GM12878 (cell line): Measurements from ENCODE around the gene SPTBN2. TPM values are rescaled to one million over a fixed set of nuclear protein-coding genes. Genes with fewer than 3 reads are reported as not detected.

ENCODE experiments used
- ATAC-seq: fragments of 200-7000 bp; cut with Tn5 transposase; 3 replicates; pipeline ENCODE4 v1.9.1; 2020; ENCODE audit warnings: mild to moderate bottlenecking, moderate library complexity
- BruUV-seq: library from RNA; stranded (reverse); fragments of 400-500 nt; replicated peaks from 2 replicates; lab custom pipeline; 2021; lab: Mats Ljungman, UMichigan
- CTCF ChIA-PET: fragments of 300-600 bp; sonication (Branson Sonifier 250); formaldehyde crosslinking; extraction: SDS; loops from one replicate; lab custom pipeline; 2021; ENCODE audit warnings: inconsistent platforms; lab: Yijun Ruan, JAX
- POLR2A ChIA-PET: fragments of 350-600 bp; formaldehyde crosslinking; extraction: SDS; loops from one replicate; lab custom pipeline; 2021; ENCODE audit warnings: inconsistent platforms; lab: Charles Lee
- RAD21 ChIA-PET: fragments of 300-600 bp; sonication (Branson Sonifier 250); formaldehyde crosslinking; loops from one replicate; lab custom pipeline; 2023; ENCODE audit warnings: antibody characterized with exemption; ENCODE audit not compliant: unreplicated experiment; lab: Charles Lee
- SMC1A ChIA-PET: fragments of 300-600 bp; sonication (Branson Sonifier 250); formaldehyde crosslinking; loops from one replicate; lab custom pipeline; 2023; ENCODE audit not compliant: unreplicated experiment, uncharacterized antibody; lab: Charles Lee
- DNase-seq: peaks from one replicate; pipeline ENCODE4 v3.0.0-alpha.2; 2011; ENCODE audit warnings: low read depth, low spot score
- FAIRE-seq: peaks from 3 replicates; lab custom pipeline; 2011; peaks lifted over from hg19 to GRCh38; lab: Jason Lieb, UNC
- H2AFZ ChIP-seq: 2 replicates; pipeline ENCODE4 v1.6.0; 2011; ENCODE audit warnings: low read depth, low read length, control low read depth; ENCODE audit not compliant: control insufficient read depth
- H3K27ac ChIP-seq: 2 replicates; pipeline ENCODE4 v1.5.1; 2011; ENCODE audit warnings: control low read depth; ENCODE audit not compliant: control insufficient read depth, insufficient read depth
- H3K27me3 ChIP-seq, 2 experiments: replicated peaks in 1 of 2; 2 replicates each; pipeline versions ENCODE4 v1.6.0 to v1.6.1; 2011; ENCODE audit warnings: low read length in 1 of 2; ENCODE audit not compliant: control insufficient read depth in 2 of 2, insufficient read depth in 2 of 2
- H3K36me3 ChIP-seq, 2 experiments: 2 replicates each; pipeline ENCODE4 v1.5.1; 2011; ENCODE audit warnings: low read length in 1 of 2; ENCODE audit not compliant: control insufficient read depth in 2 of 2, insufficient read depth in 2 of 2
- H3K4me1 ChIP-seq: 2 replicates; pipeline ENCODE4 v1.6.1; 2011; ENCODE audit warnings: mild to moderate bottlenecking, low read length, moderate library complexity, mixed read lengths; ENCODE audit not compliant: control insufficient read depth, insufficient read depth
- H3K4me2 ChIP-seq: 2 replicates; pipeline ENCODE4 v1.6.0; 2011; ENCODE audit warnings: control low read depth; ENCODE audit not compliant: control insufficient read depth, insufficient read depth
- H3K4me3 ChIP-seq: fragments of 200-600 bp; sonication (generic); 2 replicates; pipeline ENCODE4 v1.5.1; 2016
- H3K79me2 ChIP-seq: 2 replicates; pipeline ENCODE4 v1.6.0; 2011; ENCODE audit warnings: low read length; ENCODE audit not compliant: control insufficient read depth, insufficient read depth
- H3K9ac ChIP-seq: 2 replicates; pipeline ENCODE4 v1.8.0; 2011; ENCODE audit warnings: low read length, control low read depth, mixed read lengths; ENCODE audit not compliant: control insufficient read depth, insufficient read depth
- H3K9me3 ChIP-seq: replicated peaks from 3 replicates; pipeline ENCODE4 v1.5.1; 2011; ENCODE audit warnings: mild to moderate bottlenecking, low read length; ENCODE audit not compliant: control insufficient read depth, insufficient read depth
- H4K20me1 ChIP-seq: 2 replicates; pipeline ENCODE4 v1.6.0; 2011; ENCODE audit not compliant: control insufficient read depth, insufficient read depth
- ETV6 ChIP-seq, 2 experiments: fragments of 450-650 bp in 1 of 2; IDR thresholded peaks in 1 of 2; conservative IDR thresholded peaks in 1 of 2; 2 replicates each; pipeline ENCODE4 v1.6.1; 2014; ENCODE audit warnings: antibody characterized with exemption in 1 of 2, borderline replicate concordance in 1 of 2, low read depth in 1 of 2, mild to moderate bottlenecking in 1 of 2, moderate library complexity in 1 of 2
- MYC ChIP-seq: IDR thresholded peaks from 2 replicates; pipeline ENCODE4 v1.6.1; 2011; ENCODE audit warnings: mild to moderate bottlenecking, low read length, moderate library complexity, inconsistent platforms; ENCODE audit not compliant: insufficient read depth, insufficient replicate concordance, insufficient read length, severe bottlenecking
- POLR2A ChIP-seq: IDR thresholded peaks from 2 replicates; pipeline ENCODE4 v1.6.1; 2011; ENCODE audit warnings: low read depth, mild to moderate bottlenecking, low read length
- RELA ChIP-seq: fragments of 450-650 bp; IDR thresholded peaks from 2 replicates; pipeline ENCODE4 v1.8.0; 2014; ENCODE audit warnings: borderline replicate concordance; ENCODE audit not compliant: partially characterized antibody
- SIX5 ChIP-seq: IDR thresholded peaks from 2 replicates; pipeline ENCODE4 v1.6.1; 2011; ENCODE audit warnings: mild to moderate bottlenecking, low read depth, low read length, moderate library complexity; ENCODE audit not compliant: severe bottlenecking
- SREBF2 ChIP-seq: IDR thresholded peaks from 2 replicates; pipeline ENCODE4 v1.6.1; 2012; ENCODE audit warnings: mild to moderate bottlenecking, low read length
- SUPT20H ChIP-seq: IDR thresholded peaks from 2 replicates; pipeline ENCODE4 v1.6.1; 2011; ENCODE audit warnings: low read depth, mild to moderate bottlenecking, low read length, moderate library complexity, borderline replicate concordance; ENCODE audit not compliant: control insufficient read depth
- YBX1 ChIP-seq: fragments of 450-650 bp; IDR thresholded peaks from 2 replicates; pipeline ENCODE4 v1.6.1; 2016; ENCODE audit warnings: antibody characterized with exemption
- ZNF207 ChIP-seq: fragments of 450-650 bp; IDR thresholded peaks from 2 replicates; pipeline ENCODE4 v1.6.1; 2014; ENCODE audit warnings: antibody characterized with exemption, mild to moderate bottlenecking, borderline replicate concordance
- WGBS: methylation state at CpG from one replicate; pipeline ENCODE4 v1.1.6; 2016; ENCODE audit warnings: low lambda C conversion rate; ENCODE audit not compliant: insufficient replicate concordance, insufficient coverage; ENCODE audit errors: missing lambda C conversion rate; 5-methylcytosine and 5-hydroxymethylcytosine counted together
- in situ Hi-C: fragments of 300-500 bp; cut with MboI; formaldehyde crosslinking; loops from 9 replicates; pipeline ENCODE4 v1.14.3; 2018; ENCODE audit warnings: mixed read lengths
- intact Hi-C: fragments of 100-400 bp; cut with micrococcal nuclease; formaldehyde crosslinking; loops from one replicate; pipeline ENCODE4 v1.14.2; 2022; ENCODE audit not compliant: unreplicated experiment
- polyA plus RNA-seq, 11 experiments: library from polyadenylated mRNA; depleted of rRNA in 4 of 11; unstranded in 6 of 11; stranded (reverse) in 5 of 11; fragments of >200 nt; fragmentation: Nextera tagmentation in 4 of 11; fragmentation: Illumina TruSeq in 1 of 11; extraction: Ambion mirVana in 4 of 11; extraction: Trizol in 1 of 11; gene quantifications; 1 replicate in 1 of 11; 2 replicates in 10 of 11; pipeline versions ENCODE4 v1.2.1 to v1.2.3, GENCODE V29; 2011 to 2016; ENCODE audit warnings: inconsistent platforms in 2 of 11, missing spikeins in 2 of 11, low read depth in 1 of 11
- total RNA-seq, 4 experiments: library from RNA; depleted of rRNA in 3 of 4; stranded (reverse); fragments of >200 nt in 3 of 4; fragmentation: Illumina TruSeq in 1 of 4; extraction: Trizol in 1 of 4; gene quantifications; 2 replicates each; pipeline versions ENCODE4 v1.2.1 to v1.2.3, GENCODE V29; 2013 to 2021
- TF ChIP-seq, protein P1 (sequence below): fragments of 450-650 bp; IDR thresholded peaks from 2 replicates; pipeline ENCODE4 v1.6.1; 2018; ENCODE audit warnings: borderline replicate concordance, mild to moderate bottlenecking; ENCODE audit not compliant: partially characterized antibody
- TF ChIP-seq, protein P2 (sequence below): fragments of 450-650 bp; IDR thresholded peaks from 2 replicates; pipeline ENCODE4 v1.6.1; 2017; ENCODE audit warnings: mild to moderate bottlenecking

The SPTBN2 gene
- total and polyA plus RNA-seq, 10 of the 15 experiments (the other 5 are each of a cell fraction or from before 2014, with no cell fraction given) = 0.38 to 1.0 (median 0.69) TPM; not detected in 5

DNA sequence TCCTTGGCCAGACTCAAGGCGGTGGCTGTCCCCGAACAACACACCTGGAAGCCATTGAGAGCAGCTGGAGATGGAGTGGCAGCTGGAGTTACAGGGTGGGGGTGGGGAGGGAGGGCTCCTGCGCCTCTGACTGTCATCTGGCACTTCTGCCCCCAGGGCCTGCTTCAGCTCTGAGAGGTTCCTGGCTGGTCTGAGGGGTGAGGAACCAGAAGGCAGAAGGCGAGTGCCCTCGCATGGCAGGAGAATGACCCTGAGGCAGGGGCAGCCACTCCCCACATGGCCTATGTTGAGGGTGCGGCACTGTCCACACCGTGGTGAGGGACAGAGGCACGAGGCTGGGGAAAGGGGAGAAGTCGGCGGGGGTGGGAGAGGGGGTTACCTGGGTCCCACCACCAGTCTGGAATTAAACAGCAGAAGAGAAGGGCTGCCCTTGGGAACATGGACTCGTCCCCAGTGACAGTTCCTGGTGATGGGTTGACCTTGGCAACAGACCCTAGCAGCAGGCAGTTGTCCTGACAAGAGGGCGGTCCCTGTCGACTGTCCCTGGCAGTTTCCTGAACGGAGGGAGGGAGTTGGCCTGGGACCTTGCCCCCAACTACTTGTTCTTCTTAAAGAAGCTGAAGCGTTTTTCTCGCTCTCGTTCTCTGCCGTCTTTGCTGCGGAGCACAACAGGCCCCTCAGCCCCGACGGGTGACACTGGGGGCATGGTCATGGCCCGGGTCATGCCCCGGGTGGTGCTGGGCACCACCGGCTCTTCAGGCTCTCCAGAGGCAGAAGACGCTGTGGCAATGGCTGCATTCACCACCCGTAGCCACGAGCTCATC, 43.5 kb downstream of the SPTBN2 start:
- in situ Hi-C loops (no loop called here), intact Hi-C loops (no loop called here)
- Histone ChIP-seq H3K4me2 (no peak overlapping the region), H3K27me3 (no peaks in the 10 kb centered on the region), H3K36me3 (no peaks in the 10 kb centered on the region), H3K9me3 (no peaks in the 10 kb centered on the region), H3K4me3 (no peak overlapping the region), H3K27ac (no peak overlapping the region), H4K20me1 (no peaks in the 10 kb centered on the region), H2AFZ (no peak overlapping the region), H3K79me2 (no peaks in the 10 kb centered on the region), H3K9ac (no peak overlapping the region), H3K4me1 (no peaks in the 10 kb centered on the region)
- ATAC-seq = no peak
- no peak for FAIRE-seq
- POLR2A ChIA-PET = no interaction called here
- no peak for DNase-seq
- WGBS = 68% methylated on average over 24 of the region's 27 CpGs
- no TSS peak for BruUV-seq
- no peak for TF ChIP-seq ETV6 (conservative IDR thresholded peaks at IDR 0.05 in 1 of 2, IDR thresholded peaks at IDR 0.05 in 1 of 2; ENCODE audit: borderline replicate concordance in 1 of 2, low read depth in 1 of 2)
- no peak for TF ChIP-seq RELA
- TF ChIP-seq, all 136 proteins: peak for 0
- ChIA-PET RAD21 (interaction anchor here (1.7 kb wide), 1 partner anchor 10 kb away, joined by 4 read pairs; no protein-coding TSS in a partner anchor), CTCF (interaction anchor here (0.8 to 1.6 kb wide), 3 partner anchors 12 to 153 kb away, joined by 3 to 4 read pairs (median 4); no protein-coding TSS in a partner anchor), SMC1A (no interaction called here)

DNA sequence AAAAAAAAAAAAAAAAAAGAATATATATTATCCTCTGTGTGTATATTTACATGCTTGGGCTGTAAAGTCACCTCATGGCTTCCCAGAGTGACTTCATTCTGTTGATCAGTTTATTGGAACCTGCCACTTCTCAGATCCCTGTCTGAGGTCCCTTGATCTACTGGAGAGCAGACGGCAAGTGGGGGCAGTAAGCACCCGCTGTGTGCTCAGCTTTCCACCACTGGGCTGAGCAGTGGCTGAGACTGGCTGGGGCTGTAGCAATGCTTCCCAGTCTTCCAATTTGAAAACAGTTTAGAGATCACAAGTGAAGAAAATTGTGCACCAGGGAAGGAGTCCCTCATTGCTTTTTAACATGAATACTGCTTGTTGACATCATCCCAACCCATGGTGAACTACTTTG, 44.4 kb downstream of the SPTBN2 start:
- Histone ChIP-seq H3K9ac (no peak overlapping the region), H3K79me2 (no peaks in the 10 kb centered on the region), H4K20me1 (no peaks in the 10 kb centered on the region), H2AFZ (no peak overlapping the region), H3K4me3 (no peak overlapping the region), H3K27me3 (no peaks in the 10 kb centered on the region), H3K4me1 (no peaks in the 10 kb centered on the region), H3K27ac (no peak overlapping the region), H3K36me3 (no peaks in the 10 kb centered on the region), H3K4me2 (no peak overlapping the region), H3K9me3 (no peaks in the 10 kb centered on the region)
- 80% methylated on average over 2 of the region's 2 CpGs for WGBS
- CTCF ChIA-PET = no interaction called here
- FAIRE-seq (no peak), DNase-seq (no peak), ATAC-seq (no peak)
- SMC1A ChIA-PET = no interaction called here
- intact Hi-C loops = no loop called here
- RAD21 ChIA-PET = interaction anchor here (1.7 kb wide), 1 partner anchor 11 kb away, joined by 4 read pairs; no protein-coding TSS in a partner anchor
- BruUV-seq = no TSS peak
- POLR2A ChIA-PET = no interaction called here
- in situ Hi-C loops = loop anchor here (5.0 kb wide), 1 partner anchor 277 kb away; no protein-coding TSS in a partner anchor
- TF ChIP-seq POLR2A = no peak
- TF ChIP-seq YBX1 = no peak
- no peak for TF ChIP-seq SUPT20H
- no peak for TF ChIP-seq ZNF207
- no peak for TF ChIP-seq SREBF2
- TF ChIP-seq SIX5 = no peak
- TF ChIP-seq, protein P1, sequence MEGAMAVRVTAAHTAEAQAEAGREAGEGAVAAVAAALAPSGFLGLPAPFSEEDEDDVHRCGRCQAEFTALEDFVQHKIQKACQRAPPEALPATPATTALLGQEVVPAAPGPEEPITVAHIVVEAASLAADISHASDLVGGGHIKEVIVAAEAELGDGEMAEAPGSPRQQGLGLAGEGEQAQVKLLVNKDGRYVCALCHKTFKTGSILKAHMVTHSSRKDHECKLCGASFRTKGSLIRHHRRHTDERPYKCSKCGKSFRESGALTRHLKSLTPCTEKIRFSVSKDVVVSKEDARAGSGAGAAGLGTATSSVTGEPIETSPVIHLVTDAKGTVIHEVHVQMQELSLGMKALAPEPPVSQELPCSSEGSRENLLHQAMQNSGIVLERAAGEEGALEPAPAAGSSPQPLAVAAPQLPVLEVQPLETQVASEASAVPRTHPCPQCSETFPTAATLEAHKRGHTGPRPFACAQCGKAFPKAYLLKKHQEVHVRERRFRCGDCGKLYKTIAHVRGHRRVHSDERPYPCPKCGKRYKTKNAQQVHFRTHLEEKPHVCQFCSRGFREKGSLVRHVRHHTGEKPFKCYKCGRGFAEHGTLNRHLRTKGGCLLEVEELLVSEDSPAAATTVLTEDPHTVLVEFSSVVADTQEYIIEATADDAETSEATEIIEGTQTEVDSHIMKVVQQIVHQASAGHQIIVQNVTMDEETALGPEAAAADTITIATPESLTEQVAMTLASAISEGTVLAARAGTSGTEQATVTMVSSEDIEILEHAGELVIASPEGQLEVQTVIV = no peak
- TF ChIP-seq MYC = no peak
- TF ChIP-seq, protein P2, sequence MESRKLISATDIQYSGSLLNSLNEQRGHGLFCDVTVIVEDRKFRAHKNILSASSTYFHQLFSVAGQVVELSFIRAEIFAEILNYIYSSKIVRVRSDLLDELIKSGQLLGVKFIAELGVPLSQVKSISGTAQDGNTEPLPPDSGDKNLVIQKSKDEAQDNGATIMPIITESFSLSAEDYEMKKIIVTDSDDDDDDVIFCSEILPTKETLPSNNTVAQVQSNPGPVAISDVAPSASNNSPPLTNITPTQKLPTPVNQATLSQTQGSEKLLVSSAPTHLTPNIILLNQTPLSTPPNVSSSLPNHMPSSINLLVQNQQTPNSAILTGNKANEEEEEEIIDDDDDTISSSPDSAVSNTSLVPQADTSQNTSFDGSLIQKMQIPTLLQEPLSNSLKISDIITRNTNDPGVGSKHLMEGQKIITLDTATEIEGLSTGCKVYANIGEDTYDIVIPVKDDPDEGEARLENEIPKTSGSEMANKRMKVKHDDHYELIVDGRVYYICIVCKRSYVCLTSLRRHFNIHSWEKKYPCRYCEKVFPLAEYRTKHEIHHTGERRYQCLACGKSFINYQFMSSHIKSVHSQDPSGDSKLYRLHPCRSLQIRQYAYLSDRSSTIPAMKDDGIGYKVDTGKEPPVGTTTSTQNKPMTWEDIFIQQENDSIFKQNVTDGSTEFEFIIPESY = no peak
